Gastrocnemius medialis (tissue), 4 donors: ENCODE data around the gene MRPL4. TPM values are rescaled to one million over a fixed set of nuclear protein-coding genes. Genes with fewer than 3 reads are reported as not detected.

ENCODE experiments used
- ATAC-seq, 2 donors: fragments of 150-250 bp; one replicate each; pipeline ENCODE4 v1.9.1; 2016
- DNase-seq, 2 donors: peaks; one replicate each; pipeline ENCODE4 v3.0.0-alpha.2; 2019
- H3K27ac ChIP-seq, 4 donors: fragments of 200-600 bp; sonication (generic); 1 replicate in 1 of 4; 2 replicates in 3 of 4; pipeline ENCODE4 v1.5.1; 2016 to 2018; ENCODE audit warnings: mild to moderate bottlenecking in 2 of 4, moderate library complexity in 1 of 4
- H3K27me3 ChIP-seq, 3 donors: fragments of 200-600 bp; sonication (generic) in 2 of 3; 1 replicate in 1 of 3; 2 replicates in 2 of 3; pipeline versions ENCODE4 v1.5.1 to v1.6.0; 2016 to 2019; ENCODE audit warnings: mild to moderate bottlenecking in 1 of 3, moderate library complexity in 1 of 3
- H3K36me3 ChIP-seq, 2 donors: fragments of 200-600 bp; sonication (generic) in 1 of 2; one replicate each; pipeline ENCODE4 v1.5.1; 2017 to 2018
- H3K4me1 ChIP-seq, 2 donors: fragments of 200-600 bp; sonication (generic) in 1 of 2; one replicate each; pipeline ENCODE4 v1.5.1; 2016 to 2017; ENCODE audit warnings: mild to moderate bottlenecking in 2 of 2
- H3K4me3 ChIP-seq, 4 donors: fragments of 200-600 bp; sonication (generic) in 3 of 4; 1 replicate in 1 of 4; 2 replicates in 3 of 4; pipeline ENCODE4 v1.5.1; 2016 to 2019; ENCODE audit warnings: mild to moderate bottlenecking in 2 of 4
- H3K9me3 ChIP-seq, 3 donors: fragments of 200-600 bp; sonication (generic) in 2 of 3; 1 replicate in 1 of 3; 2 replicates in 2 of 3; pipeline ENCODE4 v1.5.1; 2016 to 2019
- POLR2A ChIP-seq, 2 donors: fragments of 450-650 bp; IDR thresholded peaks; one replicate each; pipeline ENCODE4 v1.6.1; 2017; ENCODE audit warnings: antibody characterized with exemption in 2 of 2, mild to moderate bottlenecking in 2 of 2, moderate library complexity in 2 of 2
- in situ Hi-C, 4 donors: fragments of 200-750 bp; cut with MboI; loops; one replicate each; pipeline versions ENCODE4 v1.15.0 to v1.8.0; 2017; ENCODE audit warnings: low sequenced_read_pairs in 4 of 4
- intact Hi-C: fragments of 100-400 bp; cut with DNase I; formaldehyde crosslinking; loops from one replicate; pipeline ENCODE4 v1.15.1; 2023; ENCODE audit warnings: low total_unique reads
- total RNA-seq, 4 donors: library from RNA; depleted of rRNA; stranded (reverse); fragments of >200 nt; gene quantifications; one replicate each; pipeline versions ENCODE4 v1.1.0 to v1.2.3, GENCODE V29; 2016
- TF ChIP-seq, protein P1 (sequence below), 5 experiments: fragments of 450-650 bp in 3 of 5; fragments of 200-600 bp in 2 of 5; sonication (generic) in 2 of 5; IDR thresholded peaks in 4 of 5; conservative IDR thresholded peaks in 1 of 5; 1 replicate in 4 of 5; 2 replicates in 1 of 5; pipeline ENCODE4 v1.5.1; 2016 to 2019; ENCODE audit warnings: antibody characterized with exemption in 5 of 5, mild to moderate bottlenecking in 3 of 5, moderate library complexity in 3 of 5

Gene MRPL4
- 100 to 1,000 TPM in 1 of 4 donors, 10 to 100 TPM in 3; 68.3 to 112 (median 84.4) TPM for total RNA-seq

DNA sequence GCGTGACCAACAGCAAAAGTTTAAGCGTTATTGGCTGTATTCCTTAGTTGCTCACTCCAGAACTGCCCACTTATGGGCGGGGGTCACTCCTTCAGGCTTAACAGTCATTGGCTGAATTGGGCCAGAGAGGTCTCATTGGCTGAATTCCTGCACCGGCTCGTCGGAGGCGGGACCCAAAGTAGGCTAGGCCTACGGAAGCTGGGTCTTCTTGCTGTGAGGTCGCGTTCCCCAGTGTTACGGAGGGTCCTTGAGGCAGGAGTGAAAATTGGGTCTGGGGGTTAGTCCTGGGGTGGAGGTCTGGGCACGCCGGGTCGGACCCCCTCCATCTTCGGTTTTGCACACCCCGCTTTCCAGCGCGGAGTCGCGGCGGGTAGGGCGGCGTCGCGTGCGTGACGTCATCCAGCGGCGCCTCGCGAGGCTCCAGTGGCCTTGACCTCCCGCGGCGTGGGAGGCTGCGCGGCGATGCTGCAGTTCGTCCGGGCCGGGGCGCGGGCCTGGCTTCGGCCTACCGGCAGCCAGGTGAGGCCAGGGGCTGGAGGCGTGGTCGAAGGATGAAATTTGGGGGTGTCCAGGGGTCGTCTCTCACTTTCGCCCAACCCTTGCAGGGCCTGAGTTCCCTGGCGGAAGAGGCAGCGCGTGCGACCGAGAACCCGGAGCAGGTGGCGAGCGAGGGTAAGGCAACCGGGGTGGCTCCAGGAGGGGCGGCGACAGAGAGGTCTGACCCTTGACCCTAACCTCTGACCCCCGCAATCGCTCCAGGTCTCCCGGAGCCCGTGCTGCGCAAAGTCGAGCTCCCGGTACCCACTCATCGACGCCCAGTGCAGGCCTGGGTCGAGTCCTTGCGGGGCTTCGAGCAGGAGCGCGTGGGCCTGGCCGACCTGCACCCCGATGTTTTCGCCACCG lies at the start of gene MRPL4:
Gene MRPL4, plus strand, starts transcription at position 423 of the 903 bp plus-strand sequence. Its CDS starts 40 bp downstream, at position 463.
- H3K4me3 ChIP-seq = peak within 1 kb of the TSS; percentile 77 to 97 (median 89)
- H3K9me3 ChIP-seq = no peaks in the 10 kb centered on the region
- H3K4me1 ChIP-seq = peaks cover 7 to 15% of the 10 kb centered on the region in 2 donors
- peak within 1 kb of the TSS; percentile 82 to 87 (median 86) for H3K27ac ChIP-seq
- in situ Hi-C loops = no loop called here
- TF ChIP-seq, protein P1, sequence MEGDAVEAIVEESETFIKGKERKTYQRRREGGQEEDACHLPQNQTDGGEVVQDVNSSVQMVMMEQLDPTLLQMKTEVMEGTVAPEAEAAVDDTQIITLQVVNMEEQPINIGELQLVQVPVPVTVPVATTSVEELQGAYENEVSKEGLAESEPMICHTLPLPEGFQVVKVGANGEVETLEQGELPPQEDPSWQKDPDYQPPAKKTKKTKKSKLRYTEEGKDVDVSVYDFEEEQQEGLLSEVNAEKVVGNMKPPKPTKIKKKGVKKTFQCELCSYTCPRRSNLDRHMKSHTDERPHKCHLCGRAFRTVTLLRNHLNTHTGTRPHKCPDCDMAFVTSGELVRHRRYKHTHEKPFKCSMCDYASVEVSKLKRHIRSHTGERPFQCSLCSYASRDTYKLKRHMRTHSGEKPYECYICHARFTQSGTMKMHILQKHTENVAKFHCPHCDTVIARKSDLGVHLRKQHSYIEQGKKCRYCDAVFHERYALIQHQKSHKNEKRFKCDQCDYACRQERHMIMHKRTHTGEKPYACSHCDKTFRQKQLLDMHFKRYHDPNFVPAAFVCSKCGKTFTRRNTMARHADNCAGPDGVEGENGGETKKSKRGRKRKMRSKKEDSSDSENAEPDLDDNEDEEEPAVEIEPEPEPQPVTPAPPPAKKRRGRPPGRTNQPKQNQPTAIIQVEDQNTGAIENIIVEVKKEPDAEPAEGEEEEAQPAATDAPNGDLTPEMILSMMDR (IDR thresholded peaks at IDR 0.05 in 4 of 5, conservative IDR thresholded peaks at IDR 0.05 in 1 of 5) = peak in 2 of 5 experiments; percentile 44 to 57
- peak; percentile 63 to 73 for TF ChIP-seq POLR2A (IDR thresholded peaks at IDR 0.05)
- H3K27me3 ChIP-seq = no peaks in the 10 kb centered on the region
- intact Hi-C loops = loop anchor here (1.0 to 5.0 kb wide), 3 partner anchors 57 to 135 kb away; partner anchors contain the start of genes DNMT1, EIF3G and RAVER1
- ATAC-seq (peak; percentile 99 to 100), DNase-seq (peak; percentile 95 to 97)
- H3K36me3 ChIP-seq = peaks cover 0 to 32% of the 10 kb centered on the region in 2 donors

- TF ChIP-seq, protein P1 (IDR thresholded peaks at IDR 0.05 in 4 of 5, conservative IDR thresholded peaks at IDR 0.05 in 1 of 5) = no peak
- TF ChIP-seq POLR2A (IDR thresholded peaks at IDR 0.05) = no peak
- Histone ChIP-seq H3K27me3 (no peaks in the 10 kb centered on the region), H3K9me3 (no peaks in the 10 kb centered on the region), H3K27ac (no peak overlapping the region), H3K4me1 (no peaks in the 10 kb centered on the region), H3K36me3 (no peaks in the 10 kb centered on the region), H3K4me3 (no peak overlapping the region)
- ATAC-seq = no peak
- intact Hi-C loops = no loop called here
- DNase-seq = no peak
- in situ Hi-C loops = no loop called here
These were observed 48.3 kb upstream of the MRPL4 start for GRCh38 chr19:10203686-10204085.

DNA sequence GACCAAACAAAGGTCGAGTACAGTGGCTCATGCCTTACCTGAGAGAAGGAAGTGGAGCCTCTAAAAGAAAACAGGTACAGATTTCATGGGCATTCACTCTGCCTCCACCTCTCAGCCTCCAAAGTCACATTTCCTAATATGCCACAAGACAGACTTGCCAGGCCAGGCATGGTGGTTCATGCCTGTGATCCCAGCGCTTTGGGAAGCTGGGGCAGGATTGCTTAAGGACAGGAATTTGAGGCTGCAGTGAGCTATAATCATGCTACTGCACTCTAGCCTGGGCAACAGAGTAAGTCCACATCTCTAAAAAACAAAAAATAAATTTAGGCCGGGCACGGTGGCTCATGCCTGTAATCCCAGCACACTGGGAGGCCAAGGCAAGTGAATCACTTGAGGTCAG lies 46.4 kb upstream of the MRPL4 start:
- TF ChIP-seq, protein P1 (IDR thresholded peaks at IDR 0.05 in 4 of 5, conservative IDR thresholded peaks at IDR 0.05 in 1 of 5) = no peak
- no peak for TF ChIP-seq POLR2A (IDR thresholded peaks at IDR 0.05)
- DNase-seq = no peak
- Histone ChIP-seq H3K9me3 (no peaks in the 10 kb centered on the region), H3K27me3 (no peaks in the 10 kb centered on the region), H3K36me3 (no peaks in the 10 kb centered on the region), H3K4me1 (no peaks in the 10 kb centered on the region), H3K27ac (no peak overlapping the region), H3K4me3 (no peak overlapping the region)
- in situ Hi-C loops = no loop called here
- intact Hi-C loops = no loop called here
- ATAC-seq = no peak

GRCh38 chr19:10206226-10206885 lies 45.7 kb upstream of the MRPL4 start:
- in situ Hi-C loops = no loop called here
- Histone ChIP-seq H3K27ac (no peak overlapping the region), H3K27me3 (no peaks in the 10 kb centered on the region), H3K9me3 (no peaks in the 10 kb centered on the region), H3K36me3 (no peaks in the 10 kb centered on the region), H3K4me3 (no peak overlapping the region), H3K4me1 (no peaks in the 10 kb centered on the region)
- no peak for TF ChIP-seq POLR2A (IDR thresholded peaks at IDR 0.05)
- TF ChIP-seq, protein P1 (IDR thresholded peaks at IDR 0.05 in 4 of 5, conservative IDR thresholded peaks at IDR 0.05 in 1 of 5) = no peak
- DNase-seq = no peak
- ATAC-seq = no peak
- intact Hi-C loops = no loop called here
